Measurements from ENCODE around the gene KIF1B.

Gene KIF1B

DNA sequence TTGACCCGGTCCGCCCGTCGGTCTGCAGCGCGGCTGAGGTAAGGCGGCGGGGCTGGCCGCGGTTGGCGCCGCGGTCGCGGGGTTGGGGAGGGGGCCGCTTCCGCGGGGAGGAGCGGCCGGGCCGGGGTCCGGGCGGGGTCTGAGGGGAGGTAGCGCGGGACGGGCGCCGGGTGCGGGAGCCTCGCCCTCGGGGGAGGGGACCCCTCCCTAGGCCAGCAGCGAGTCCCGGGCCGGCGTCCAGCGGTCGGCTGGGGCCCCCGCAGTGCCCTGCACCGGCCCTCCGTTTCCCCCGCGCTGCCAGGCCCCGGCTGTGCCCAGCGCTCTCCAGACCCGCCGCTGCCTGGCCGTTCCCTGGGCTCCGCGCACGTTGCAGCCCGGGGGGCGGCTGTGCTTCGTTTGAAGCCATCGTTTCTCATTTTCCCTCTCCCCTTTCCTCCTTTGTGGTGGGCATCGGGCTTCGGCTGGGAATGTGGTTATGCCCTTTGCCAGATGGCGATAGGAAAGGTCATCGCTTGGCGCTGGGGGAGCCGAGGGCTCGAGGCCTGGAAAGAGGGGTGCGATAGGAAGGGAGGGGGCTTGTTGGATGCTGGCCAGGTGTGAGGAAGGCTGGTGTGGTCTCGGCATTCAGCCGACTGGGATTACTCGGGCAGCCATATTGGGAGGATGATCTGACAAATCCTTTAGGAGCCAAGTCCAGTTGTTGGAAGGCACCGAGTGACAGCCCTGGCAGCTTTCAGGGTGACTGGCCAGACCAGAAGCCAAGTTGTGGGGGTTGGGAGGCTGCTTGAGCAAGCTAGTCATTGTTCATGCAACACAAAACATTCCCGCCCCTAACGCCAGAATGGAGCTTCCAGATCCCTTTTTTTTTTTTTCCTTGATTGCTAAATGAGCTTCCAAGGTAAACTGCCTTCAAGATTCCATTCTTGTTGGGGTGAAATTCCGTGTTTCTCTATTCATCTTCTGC lies 753 bp downstream of the KIF1B start:
- Histone ChIP-seq H3K23ac (ENCODE audit: low read depth, low read length, poor library complexity) (peak overlapping the region; percentile 99), H3K4me1 (ENCODE audit: control insufficient read depth in 2 of 2, insufficient read depth in 1 of 2, low read depth in 1 of 2, low read length in 2 of 2) (peaks cover 9 to 14% of the 10 kb centered on the region in 2 donors), H3K14ac (ENCODE audit: low read length) (peak overlapping the region; percentile 22), H4K8ac (ENCODE audit: low read depth, low read length) (no peak overlapping the region), H3K18ac (ENCODE audit: low read length) (peak overlapping the region; percentile 94), H3K9me3 (replicated peaks in 1 of 2; ENCODE audit: control insufficient read depth in 2 of 2, insufficient read depth in 1 of 2, low read depth in 1 of 2, low read length in 2 of 2) (no peaks in the 10 kb centered on the region), H3K4me2 (ENCODE audit: insufficient read depth, low read length, poor library complexity, severe bottlenecking) (peak overlapping the region; percentile 92), H3K36me3 (replicated peaks in 1 of 2; ENCODE audit: control insufficient read depth in 2 of 2, insufficient read depth in 2 of 2, low read length in 2 of 2) (peaks cover 0 to 15% of the 10 kb centered on the region in 2 donors), H2AFZ (ENCODE audit: low read length) (peak overlapping the region; percentile 76), H2BK120ac (ENCODE audit: low read depth, low read length) (no peak overlapping the region), H3K9ac (ENCODE audit: low read depth, low read length, poor library complexity) (peak overlapping the region; percentile 99), H3K79me1 (ENCODE audit: low read depth, low read length) (peaks cover 7% of the 10 kb centered on the region), H2BK15ac (ENCODE audit: low read length) (no peak overlapping the region), H3K27me3 (ENCODE audit: control insufficient read depth in 3 of 3, insufficient read depth in 3 of 3, low read depth in 1 of 3, low read length in 3 of 3) (no peaks in the 10 kb centered on the region), H2BK12ac (ENCODE audit: low read length) (peak overlapping the region; percentile 42), H2BK5ac (ENCODE audit: low read length) (peak overlapping the region; percentile 98), H4K91ac (ENCODE audit: low read depth, low read length, poor library complexity) (no peak overlapping the region), H3K27ac (replicated peaks; ENCODE audit: low read length) (peak overlapping the region; percentile 67), H2AK5ac (ENCODE audit: low read depth, low read length) (peak overlapping the region; percentile 50), H3K4me3 (ENCODE audit: low read length in 2 of 2) (peak overlapping the region; percentile 93 to 100), H3K4ac (ENCODE audit: low read length) (no peak overlapping the region)
- WGBS, 2 donors (ENCODE audit: extremely low coverage in 2 of 2, insufficient read length in 2 of 2, insufficient replicate concordance in 1 of 2), result no CpG with 5 or more reads among the region's 69 CpGs
- peak; percentile 60 for DNase-seq (ENCODE audit: low spot score)

GRCh38 chr1:10211805-10212410 lies 1.5 kb downstream of the KIF1B start:
- peak overlapping the region; percentile 93 to 100 for H3K4me3 ChIP-seq (ENCODE audit: low read length in 2 of 2)
- H2AFZ ChIP-seq (ENCODE audit: low read length), result peak overlapping the region; percentile 15
- no CpG with 5 or more reads among the region's 11 CpGs for WGBS, 2 donors (ENCODE audit: extremely low coverage in 2 of 2, insufficient read length in 2 of 2, insufficient replicate concordance in 1 of 2)
- no peaks in the 10 kb centered on the region for H3K9me3 ChIP-seq (replicated peaks in 1 of 2; ENCODE audit: control insufficient read depth in 2 of 2, insufficient read depth in 1 of 2, low read depth in 1 of 2, low read length in 2 of 2)
- H3K9ac ChIP-seq (ENCODE audit: low read depth, low read length, poor library complexity), result peak overlapping the region; percentile 35
- H3K4me2 ChIP-seq (ENCODE audit: insufficient read depth, low read length, poor library complexity, severe bottlenecking), result peak overlapping the region; percentile 92
- peaks cover 0 to 21% of the 10 kb centered on the region in 2 donors for H3K36me3 ChIP-seq (replicated peaks in 1 of 2; ENCODE audit: control insufficient read depth in 2 of 2, insufficient read depth in 2 of 2, low read length in 2 of 2)
- no peak overlapping the region for H3K23ac ChIP-seq (ENCODE audit: low read depth, low read length, poor library complexity)
- no peak overlapping the region for H3K14ac ChIP-seq (ENCODE audit: low read length)
- H3K4ac ChIP-seq (ENCODE audit: low read length), result no peak overlapping the region
- no peak for DNase-seq (ENCODE audit: low spot score)
- no peak overlapping the region for H4K91ac ChIP-seq (ENCODE audit: low read depth, low read length, poor library complexity)
- no peak overlapping the region for H4K8ac ChIP-seq (ENCODE audit: low read depth, low read length)
- peak overlapping the region; percentile 55 for H3K27ac ChIP-seq (replicated peaks; ENCODE audit: low read length)
- H2BK120ac ChIP-seq (ENCODE audit: low read depth, low read length), result no peak overlapping the region
- H2BK5ac ChIP-seq (ENCODE audit: low read length), result no peak overlapping the region
- peaks cover 13 to 14% of the 10 kb centered on the region in 2 donors for H3K4me1 ChIP-seq (ENCODE audit: control insufficient read depth in 2 of 2, insufficient read depth in 1 of 2, low read depth in 1 of 2, low read length in 2 of 2)
- no peak overlapping the region for H2AK5ac ChIP-seq (ENCODE audit: low read depth, low read length)
- no peak overlapping the region for H2BK12ac ChIP-seq (ENCODE audit: low read length)
- H3K27me3 ChIP-seq (ENCODE audit: control insufficient read depth in 3 of 3, insufficient read depth in 3 of 3, low read depth in 1 of 3, low read length in 3 of 3), result no peaks in the 10 kb centered on the region
- H3K18ac ChIP-seq (ENCODE audit: low read length), result peak overlapping the region; percentile 50
- peaks cover 7% of the 10 kb centered on the region for H3K79me1 ChIP-seq (ENCODE audit: low read depth, low read length)
- no peak overlapping the region for H2BK15ac ChIP-seq (ENCODE audit: low read length)

DNA sequence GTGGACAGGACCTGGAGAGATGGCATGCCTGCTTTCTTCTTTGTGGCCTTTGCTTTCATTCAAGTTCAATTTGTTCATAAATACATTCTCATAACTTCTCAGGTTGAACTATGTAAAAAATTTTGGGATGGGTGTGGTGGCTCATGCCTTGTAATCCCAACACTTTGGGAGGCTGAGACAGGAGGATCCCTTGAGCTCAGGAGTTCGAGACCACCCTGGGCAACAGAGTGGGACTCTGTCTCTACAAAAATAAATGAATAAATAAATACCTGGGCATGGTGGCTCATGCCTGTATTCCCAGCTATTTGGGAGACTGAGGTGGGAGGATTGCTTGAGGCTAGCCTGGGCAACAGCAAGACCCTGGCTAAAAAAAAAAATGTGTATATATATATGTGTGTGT lies 2.1 kb downstream of the KIF1B start:
- H4K8ac ChIP-seq (ENCODE audit: low read depth, low read length), result no peak overlapping the region
- H3K9me3 ChIP-seq (replicated peaks in 1 of 2; ENCODE audit: control insufficient read depth in 2 of 2, insufficient read depth in 1 of 2, low read depth in 1 of 2, low read length in 2 of 2), result no peaks in the 10 kb centered on the region
- no peak overlapping the region for H2BK120ac ChIP-seq (ENCODE audit: low read depth, low read length)
- no peak overlapping the region for H3K4me2 ChIP-seq (ENCODE audit: insufficient read depth, low read length, poor library complexity, severe bottlenecking)
- H2BK5ac ChIP-seq (ENCODE audit: low read length), result no peak overlapping the region
- no peak overlapping the region for H3K23ac ChIP-seq (ENCODE audit: low read depth, low read length, poor library complexity)
- no peak overlapping the region for H2BK15ac ChIP-seq (ENCODE audit: low read length)
- DNase-seq (ENCODE audit: low spot score), result no peak
- H3K79me1 ChIP-seq (ENCODE audit: low read depth, low read length), result peaks cover 7% of the 10 kb centered on the region
- H3K4me3 ChIP-seq (ENCODE audit: low read length in 2 of 2), result peak overlapping the region in 1 of 2 donors; percentile 100
- peaks cover 0 to 22% of the 10 kb centered on the region in 2 donors for H3K36me3 ChIP-seq (replicated peaks in 1 of 2; ENCODE audit: control insufficient read depth in 2 of 2, insufficient read depth in 2 of 2, low read length in 2 of 2)
- H4K91ac ChIP-seq (ENCODE audit: low read depth, low read length, poor library complexity), result no peak overlapping the region
- H3K18ac ChIP-seq (ENCODE audit: low read length), result no peak overlapping the region
- no peak overlapping the region for H2BK12ac ChIP-seq (ENCODE audit: low read length)
- H2AFZ ChIP-seq (ENCODE audit: low read length), result no peak overlapping the region
- H3K14ac ChIP-seq (ENCODE audit: low read length), result no peak overlapping the region
- H2AK5ac ChIP-seq (ENCODE audit: low read depth, low read length), result no peak overlapping the region
- H3K27ac ChIP-seq (replicated peaks; ENCODE audit: low read length), result no peak overlapping the region
- no CpG with 5 or more reads among the region's 1 CpG for WGBS, 2 donors (ENCODE audit: extremely low coverage in 2 of 2, insufficient read length in 2 of 2, insufficient replicate concordance in 1 of 2)
- no peak overlapping the region for H3K4ac ChIP-seq (ENCODE audit: low read length)
- H3K9ac ChIP-seq (ENCODE audit: low read depth, low read length, poor library complexity), result no peak overlapping the region
- H3K27me3 ChIP-seq (ENCODE audit: control insufficient read depth in 3 of 3, insufficient read depth in 3 of 3, low read depth in 1 of 3, low read length in 3 of 3), result no peaks in the 10 kb centered on the region
- peaks cover 13 to 14% of the 10 kb centered on the region in 2 donors for H3K4me1 ChIP-seq (ENCODE audit: control insufficient read depth in 2 of 2, insufficient read depth in 1 of 2, low read depth in 1 of 2, low read length in 2 of 2)

- no peak overlapping the region for H3K14ac ChIP-seq (ENCODE audit: low read length)
- H3K4me2 ChIP-seq (ENCODE audit: insufficient read depth, low read length, poor library complexity, severe bottlenecking), result no peak overlapping the region
- H3K36me3 ChIP-seq (replicated peaks in 1 of 2; ENCODE audit: control insufficient read depth in 2 of 2, insufficient read depth in 2 of 2, low read length in 2 of 2), result peaks cover 0 to 29% of the 10 kb centered on the region in 2 donors
- H2BK5ac ChIP-seq (ENCODE audit: low read length), result no peak overlapping the region
- no peak overlapping the region for H2AFZ ChIP-seq (ENCODE audit: low read length)
- H3K27me3 ChIP-seq (ENCODE audit: control insufficient read depth in 3 of 3, insufficient read depth in 3 of 3, low read depth in 1 of 3, low read length in 3 of 3), result no peaks in the 10 kb centered on the region
- no peaks in the 10 kb centered on the region for H3K9me3 ChIP-seq (replicated peaks in 1 of 2; ENCODE audit: control insufficient read depth in 2 of 2, insufficient read depth in 1 of 2, low read depth in 1 of 2, low read length in 2 of 2)
- no peak overlapping the region for H2AK5ac ChIP-seq (ENCODE audit: low read depth, low read length)
- no peak for DNase-seq (ENCODE audit: low spot score)
- H3K27ac ChIP-seq (replicated peaks; ENCODE audit: low read length), result no peak overlapping the region
- peak overlapping the region in 1 of 2 donors; percentile 12 for H3K4me3 ChIP-seq (ENCODE audit: low read length in 2 of 2)
- H2BK15ac ChIP-seq (ENCODE audit: low read length), result no peak overlapping the region
- H4K8ac ChIP-seq (ENCODE audit: low read depth, low read length), result no peak overlapping the region
- H3K18ac ChIP-seq (ENCODE audit: low read length), result no peak overlapping the region
- H2BK120ac ChIP-seq (ENCODE audit: low read depth, low read length), result no peak overlapping the region
- H2BK12ac ChIP-seq (ENCODE audit: low read length), result no peak overlapping the region
- no peak overlapping the region for H3K4ac ChIP-seq (ENCODE audit: low read length)
- no CpG with 5 or more reads among the region's 3 CpGs for WGBS, 2 donors (ENCODE audit: extremely low coverage in 2 of 2, insufficient read length in 2 of 2, insufficient replicate concordance in 1 of 2)
- no peak overlapping the region for H3K23ac ChIP-seq (ENCODE audit: low read depth, low read length, poor library complexity)
- H3K4me1 ChIP-seq (ENCODE audit: control insufficient read depth in 2 of 2, insufficient read depth in 1 of 2, low read depth in 1 of 2, low read length in 2 of 2), result peaks cover 13 to 14% of the 10 kb centered on the region in 2 donors
- no peak overlapping the region for H3K9ac ChIP-seq (ENCODE audit: low read depth, low read length, poor library complexity)
- H3K79me1 ChIP-seq (ENCODE audit: low read depth, low read length), result peaks cover 7% of the 10 kb centered on the region
- no peak overlapping the region for H4K91ac ChIP-seq (ENCODE audit: low read depth, low read length, poor library complexity)
Measured at GRCh38 chr1:10213186-10213705, 2.9 kb downstream of the KIF1B start.

All from neuronal stem cell (in vitro differentiated cells).